Subcutaneous adipose tissue (tissue), 4 donors: ENCODE data around the gene RCCD1. TPM values are rescaled to one million over a fixed set of nuclear protein-coding genes. Genes with fewer than 3 reads are reported as not detected.

Experiments used
- total RNA-seq, 4 donors: library from RNA; depleted of rRNA; stranded (reverse); fragments of >200 nt; gene quantifications; one replicate each; pipeline ENCODE4 v1.1.0, GENCODE V29; 2016
- TF ChIP-seq, protein P1 (sequence below): fragments of 450-650 bp; IDR thresholded peaks from one replicate; pipeline ENCODE4 v1.5.1; 2016; ENCODE audit warnings: low read depth, mild to moderate bottlenecking, control low read depth, antibody characterized with exemption, moderate library complexity

Gene RCCD1
- total RNA-seq, 4 donors from 2014 or later, result 4.2 to 6.6 (median 5.5) TPM

DNA sequence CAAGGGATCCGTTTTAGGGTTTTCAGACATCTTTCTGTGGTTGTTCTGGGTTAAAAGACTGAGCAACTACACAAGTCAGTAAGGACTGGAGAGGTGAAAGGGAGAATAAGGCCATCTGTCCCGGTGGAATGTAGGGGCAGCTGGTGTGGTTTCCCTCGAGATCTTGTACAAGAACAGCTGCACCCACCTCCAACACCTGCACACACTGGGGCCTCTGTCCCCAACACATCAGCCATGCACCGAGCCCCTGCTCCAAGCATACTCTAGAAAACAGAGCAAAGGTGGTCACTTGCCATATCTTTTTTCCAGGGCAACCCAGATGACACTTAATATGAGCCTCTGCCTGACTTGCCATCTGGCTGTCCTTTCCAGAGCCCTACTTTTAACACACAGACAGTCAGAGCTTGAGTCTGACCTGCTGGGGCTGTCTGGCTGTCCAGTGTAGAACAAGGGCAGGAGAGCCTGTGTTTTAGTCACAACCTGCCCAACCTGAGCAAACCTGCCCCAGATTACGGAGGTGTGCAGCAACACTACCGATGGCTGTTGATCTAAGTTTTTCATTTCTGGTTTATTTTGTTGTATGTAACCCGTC, 39.4 kb upstream of the RCCD1 start:
- TF ChIP-seq, protein P1, sequence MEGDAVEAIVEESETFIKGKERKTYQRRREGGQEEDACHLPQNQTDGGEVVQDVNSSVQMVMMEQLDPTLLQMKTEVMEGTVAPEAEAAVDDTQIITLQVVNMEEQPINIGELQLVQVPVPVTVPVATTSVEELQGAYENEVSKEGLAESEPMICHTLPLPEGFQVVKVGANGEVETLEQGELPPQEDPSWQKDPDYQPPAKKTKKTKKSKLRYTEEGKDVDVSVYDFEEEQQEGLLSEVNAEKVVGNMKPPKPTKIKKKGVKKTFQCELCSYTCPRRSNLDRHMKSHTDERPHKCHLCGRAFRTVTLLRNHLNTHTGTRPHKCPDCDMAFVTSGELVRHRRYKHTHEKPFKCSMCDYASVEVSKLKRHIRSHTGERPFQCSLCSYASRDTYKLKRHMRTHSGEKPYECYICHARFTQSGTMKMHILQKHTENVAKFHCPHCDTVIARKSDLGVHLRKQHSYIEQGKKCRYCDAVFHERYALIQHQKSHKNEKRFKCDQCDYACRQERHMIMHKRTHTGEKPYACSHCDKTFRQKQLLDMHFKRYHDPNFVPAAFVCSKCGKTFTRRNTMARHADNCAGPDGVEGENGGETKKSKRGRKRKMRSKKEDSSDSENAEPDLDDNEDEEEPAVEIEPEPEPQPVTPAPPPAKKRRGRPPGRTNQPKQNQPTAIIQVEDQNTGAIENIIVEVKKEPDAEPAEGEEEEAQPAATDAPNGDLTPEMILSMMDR, result no peak

DNA sequence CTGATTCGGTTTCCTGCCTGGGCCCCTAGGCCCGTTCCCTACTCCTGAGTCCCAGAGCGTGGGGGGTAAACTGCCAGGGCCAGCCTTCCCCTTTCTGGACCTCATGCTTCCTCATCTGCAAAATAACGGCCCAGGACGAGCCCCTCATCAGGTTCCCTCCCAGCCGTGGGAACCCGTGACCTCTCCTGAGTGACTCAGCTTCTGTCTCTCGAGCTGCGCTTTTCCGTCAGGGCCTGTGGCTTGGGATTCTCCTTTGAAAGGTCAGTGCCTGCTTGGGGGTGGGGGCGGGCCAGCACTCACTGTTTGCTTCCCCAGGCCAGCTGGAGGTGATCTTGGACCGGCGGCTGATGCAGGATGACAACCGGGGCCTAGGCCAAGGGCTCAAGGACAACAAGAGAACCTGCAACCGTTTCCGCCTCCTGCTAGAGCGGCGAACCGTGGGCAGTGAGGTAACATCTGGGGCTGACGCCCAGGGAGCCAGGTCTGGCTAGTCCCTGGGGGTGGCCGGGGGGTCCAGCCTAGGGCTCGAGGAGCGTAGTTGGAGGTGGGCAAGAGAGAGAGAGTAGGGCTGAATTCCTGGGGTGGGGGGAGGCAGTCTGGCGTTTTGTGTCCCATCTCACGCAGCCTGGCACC, 38.8 kb upstream of the RCCD1 start:
- TF ChIP-seq, protein P1, result no peak

DNA sequence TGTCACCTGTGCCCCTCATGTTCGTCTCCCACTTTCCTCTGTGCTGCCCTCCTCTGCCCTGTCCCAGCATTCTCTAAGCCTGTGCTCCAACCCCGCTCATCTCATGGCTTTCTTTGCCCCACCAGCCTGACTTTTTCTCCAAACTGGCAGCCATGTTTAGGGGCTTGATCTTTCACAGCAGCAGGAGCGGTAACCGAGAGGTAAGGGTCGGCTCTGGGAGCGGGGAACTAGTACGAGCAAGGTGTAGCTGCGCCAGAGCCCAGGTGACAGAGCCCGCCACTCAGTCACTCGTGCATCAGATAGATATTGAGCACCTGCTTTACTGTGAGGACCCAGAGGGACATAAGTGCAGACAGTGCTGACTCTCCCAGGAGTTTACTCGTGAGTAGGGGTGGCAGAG, 38.2 kb upstream of the RCCD1 start:
- TF ChIP-seq, protein P1, result no peak

DNA sequence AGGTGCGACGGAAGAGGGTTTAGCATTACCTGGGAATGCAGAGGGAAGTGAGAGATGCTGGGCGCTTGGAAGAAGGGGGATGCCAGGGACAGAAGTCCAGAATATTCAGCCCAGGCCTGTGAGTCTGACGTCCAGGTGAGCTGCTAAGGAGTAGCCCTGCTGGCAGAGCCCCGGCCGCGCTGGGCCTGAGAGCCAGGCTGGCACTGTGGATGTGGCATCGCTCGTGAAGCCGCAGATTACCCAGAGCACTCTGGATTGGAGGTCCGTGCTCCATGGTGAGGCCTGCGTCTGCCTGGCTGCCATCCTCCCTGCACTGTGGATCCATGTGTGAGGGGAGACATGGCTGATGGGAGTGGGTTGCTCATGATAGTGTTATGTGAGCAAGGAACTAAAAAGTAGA, 37.1 kb upstream of the RCCD1 start:
- TF ChIP-seq, protein P1, result no peak

DNA sequence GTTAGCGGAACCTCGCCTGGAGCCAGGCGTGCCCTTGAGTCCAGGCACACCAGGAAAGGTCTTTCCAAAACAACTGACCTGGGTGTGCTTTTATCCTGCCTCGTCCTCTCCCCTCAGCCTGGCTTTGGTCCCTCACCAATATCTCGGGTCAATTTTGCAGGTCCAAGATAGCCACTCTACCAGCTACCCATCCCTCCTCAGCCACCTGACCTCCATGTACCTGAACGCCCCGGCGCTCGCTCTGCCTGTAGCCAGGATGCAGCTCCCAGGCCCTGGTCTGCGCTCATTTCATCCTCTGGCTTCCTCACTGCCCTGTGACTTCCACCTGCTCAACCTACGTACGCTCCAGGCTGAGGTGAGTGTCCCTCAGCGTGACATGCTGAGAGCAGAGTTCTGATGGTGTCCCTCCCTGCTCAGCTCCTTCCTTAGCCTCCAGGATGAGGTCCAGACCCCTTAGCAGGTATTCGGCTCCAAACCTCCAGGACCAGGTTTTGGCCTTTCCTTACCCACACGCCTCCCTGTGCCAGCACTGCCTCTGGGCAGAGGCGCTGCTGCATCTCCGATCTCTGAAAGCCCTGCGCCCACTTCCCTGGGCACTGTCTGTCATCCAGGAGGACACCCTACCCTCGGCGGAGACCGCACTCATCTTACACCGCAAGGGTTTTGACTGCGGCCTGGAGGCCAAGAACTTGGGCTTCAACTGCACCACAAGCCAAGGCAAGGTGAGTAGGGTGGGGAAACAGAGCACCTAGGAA, 36.5 kb upstream of the RCCD1 start:
- TF ChIP-seq, protein P1, result no peak

DNA sequence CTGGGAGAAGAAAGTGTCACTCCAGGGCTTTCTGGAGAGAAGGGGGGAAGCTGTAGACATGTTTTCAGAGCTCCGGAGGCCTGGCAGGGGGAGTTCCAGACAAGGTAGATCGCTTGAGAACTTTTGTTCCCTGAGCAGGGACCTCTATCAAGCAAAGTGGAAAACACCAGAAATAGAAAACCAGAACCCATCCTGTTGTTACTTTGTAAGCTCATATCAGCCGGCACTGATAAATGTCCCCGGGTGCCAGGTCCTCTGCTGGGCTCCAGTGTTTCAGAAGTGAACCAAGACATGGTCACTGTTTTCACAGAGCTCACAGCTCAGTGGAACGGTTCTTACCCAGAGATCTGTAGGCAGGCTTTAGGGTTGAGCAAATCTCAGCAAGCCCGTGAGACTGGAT, 35.8 kb upstream of the RCCD1 start:
- TF ChIP-seq, protein P1, result no peak

DNA sequence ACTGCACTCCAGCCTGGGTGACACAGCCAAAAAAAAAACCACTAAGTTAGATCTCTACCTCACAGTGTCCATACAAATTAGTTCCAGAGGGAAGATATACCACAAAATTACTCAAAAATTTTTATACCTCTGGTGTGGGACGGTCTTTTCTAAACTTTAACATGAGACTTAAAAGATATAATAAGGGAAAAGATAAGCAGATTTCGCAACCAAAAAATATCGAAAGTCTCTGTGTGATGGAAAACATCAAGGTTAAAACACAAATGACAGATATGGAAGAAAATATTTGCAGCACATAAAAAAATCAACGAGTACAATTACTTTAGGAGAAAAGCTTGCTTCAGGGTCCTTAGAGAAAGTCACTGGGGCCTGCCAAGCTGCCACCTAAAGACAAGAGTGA, 32.8 kb upstream of the RCCD1 start:
- TF ChIP-seq, protein P1, result no peak
